PC-9 (cell line): ENCODE data around the gene TIMM13.

ENCODE experiments used
- EZH2 ChIP-seq: fragments of 200-600 bp; sonication (generic); IDR thresholded peaks from 2 replicates; pipeline ENCODE4 v1.8.0; 2017; ENCODE audit warnings: antibody characterized with exemption, low read depth
- TF ChIP-seq, protein P1 (sequence below): fragments of 200-600 bp; sonication (generic); conservative IDR thresholded peaks from 2 replicates; pipeline ENCODE4 v1.6.1; 2017; ENCODE audit warnings: mixed run types, antibody characterized with exemption, mild to moderate bottlenecking, moderate library complexity

DNA sequence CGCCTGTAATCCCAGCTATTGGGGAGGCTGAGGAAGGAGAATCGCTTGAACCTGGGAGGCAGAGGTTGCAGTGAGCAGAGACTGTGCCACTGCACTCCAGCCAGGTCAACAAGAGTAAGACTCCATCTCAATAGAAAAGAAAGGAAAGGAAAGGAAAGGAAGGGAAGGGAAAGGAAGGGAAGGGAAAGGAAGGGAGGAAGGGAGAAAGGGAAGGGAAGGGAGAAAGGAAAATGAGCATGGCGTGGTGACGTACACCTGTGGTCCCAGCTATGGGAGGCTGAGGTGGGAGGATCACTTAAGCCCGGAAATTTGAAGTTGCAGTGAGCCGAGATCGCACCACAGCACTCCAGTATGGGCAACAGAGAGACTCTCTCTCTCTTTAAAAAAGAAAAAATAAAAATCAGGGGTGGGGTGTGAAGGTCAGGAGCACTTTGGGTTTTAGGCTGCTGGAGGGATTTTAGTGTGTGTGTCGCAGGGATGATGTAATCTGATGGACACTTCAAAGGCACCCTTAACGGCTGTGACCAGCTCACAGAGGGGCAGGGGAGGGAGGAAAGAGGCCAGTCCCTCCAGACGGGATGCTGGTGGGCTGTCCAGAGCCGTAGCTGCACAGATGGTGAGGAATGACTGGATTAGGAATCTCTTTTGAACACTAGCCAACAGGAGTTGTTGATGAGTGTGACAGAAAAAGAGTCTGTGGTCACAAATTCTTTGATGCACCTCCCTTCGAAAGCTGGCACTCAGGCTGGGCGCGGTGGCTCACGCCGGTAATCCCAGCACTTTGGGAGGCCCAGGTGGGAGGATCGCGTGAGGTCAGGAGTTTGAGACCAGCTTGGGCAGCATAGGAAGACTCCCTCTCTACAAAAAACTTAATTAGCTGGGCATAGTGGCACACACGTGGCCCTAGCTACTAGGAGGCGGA lies 39.8 kb downstream of the TIMM13 start:
- no peak for TF ChIP-seq EZH2
- TF ChIP-seq, protein P1, sequence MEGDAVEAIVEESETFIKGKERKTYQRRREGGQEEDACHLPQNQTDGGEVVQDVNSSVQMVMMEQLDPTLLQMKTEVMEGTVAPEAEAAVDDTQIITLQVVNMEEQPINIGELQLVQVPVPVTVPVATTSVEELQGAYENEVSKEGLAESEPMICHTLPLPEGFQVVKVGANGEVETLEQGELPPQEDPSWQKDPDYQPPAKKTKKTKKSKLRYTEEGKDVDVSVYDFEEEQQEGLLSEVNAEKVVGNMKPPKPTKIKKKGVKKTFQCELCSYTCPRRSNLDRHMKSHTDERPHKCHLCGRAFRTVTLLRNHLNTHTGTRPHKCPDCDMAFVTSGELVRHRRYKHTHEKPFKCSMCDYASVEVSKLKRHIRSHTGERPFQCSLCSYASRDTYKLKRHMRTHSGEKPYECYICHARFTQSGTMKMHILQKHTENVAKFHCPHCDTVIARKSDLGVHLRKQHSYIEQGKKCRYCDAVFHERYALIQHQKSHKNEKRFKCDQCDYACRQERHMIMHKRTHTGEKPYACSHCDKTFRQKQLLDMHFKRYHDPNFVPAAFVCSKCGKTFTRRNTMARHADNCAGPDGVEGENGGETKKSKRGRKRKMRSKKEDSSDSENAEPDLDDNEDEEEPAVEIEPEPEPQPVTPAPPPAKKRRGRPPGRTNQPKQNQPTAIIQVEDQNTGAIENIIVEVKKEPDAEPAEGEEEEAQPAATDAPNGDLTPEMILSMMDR = no peak
